IPS-NIHi7 (cell line): ENCODE results near the gene BIRC7.

Experiments
- DNase-seq: peaks from one replicate; pipeline ENCODE4 v3.0.0; 2012; ENCODE audit warnings: mixed read lengths; ENCODE audit errors: extremely low spot score

Gene BIRC7

DNA sequence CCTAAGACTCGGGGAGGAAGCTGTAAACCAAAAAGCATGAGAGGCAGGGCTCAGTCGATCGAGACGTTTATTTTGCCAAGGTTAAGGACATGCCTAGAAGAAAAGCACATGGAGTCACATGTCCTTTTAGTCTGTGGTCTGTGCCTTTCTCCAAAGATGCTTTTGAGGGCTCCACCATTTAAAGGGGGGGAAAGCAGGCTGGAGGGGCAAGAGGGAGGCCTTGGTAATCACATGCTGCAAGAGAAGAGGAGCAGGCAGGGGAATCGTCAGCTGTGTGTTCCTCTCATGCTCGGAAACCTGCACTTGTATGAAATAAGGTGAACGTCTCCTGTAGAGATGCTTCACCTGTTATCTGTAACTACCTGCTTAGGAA lies 10.6 kb upstream of the BIRC7 start:
- DNase-seq, result no peak

DNA sequence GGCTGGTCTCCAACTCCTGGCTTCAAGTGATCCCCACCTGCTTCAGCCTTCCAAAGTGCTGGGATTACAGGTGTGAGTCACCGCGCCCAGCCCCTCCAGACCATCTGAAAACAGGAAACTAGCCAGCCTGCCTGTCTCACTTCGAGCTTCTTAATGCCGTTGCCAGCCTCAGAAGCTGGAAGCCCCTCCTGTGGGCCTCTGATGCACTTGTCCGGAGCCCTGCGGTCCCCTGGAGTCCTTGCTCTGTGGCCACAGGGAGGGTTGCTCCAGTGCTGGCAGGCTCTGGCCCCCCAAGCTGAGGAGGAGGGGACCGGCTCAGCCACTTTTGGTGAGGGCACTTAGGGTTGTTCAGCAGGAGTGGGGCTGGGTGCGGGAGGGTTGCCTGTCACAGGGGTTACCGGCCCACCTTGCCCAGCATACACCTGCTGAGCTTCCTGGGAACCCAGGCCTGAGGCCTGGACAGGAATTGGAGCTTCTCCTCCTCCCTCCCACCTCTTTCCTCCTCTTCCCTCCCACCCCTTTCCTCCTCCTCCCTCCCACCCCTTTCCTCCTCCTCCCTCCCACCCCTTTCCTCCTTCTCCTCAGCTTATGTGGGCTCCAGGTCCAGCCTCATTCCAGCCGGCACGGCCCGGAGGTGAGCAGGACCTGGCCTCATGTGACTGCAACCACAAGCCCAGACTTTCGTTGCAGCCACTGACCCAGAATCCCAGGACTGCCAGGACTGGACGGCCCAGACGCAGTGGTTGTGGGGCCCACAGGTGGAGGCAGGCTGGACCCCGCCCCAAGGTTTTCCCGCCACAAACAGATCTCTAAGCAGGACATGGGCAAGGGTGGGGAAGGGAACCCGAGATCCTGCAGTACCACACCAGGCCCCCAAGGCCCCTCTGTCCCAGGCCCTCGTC lies 9.4 kb upstream of the BIRC7 start:
- no peak for DNase-seq

DNA sequence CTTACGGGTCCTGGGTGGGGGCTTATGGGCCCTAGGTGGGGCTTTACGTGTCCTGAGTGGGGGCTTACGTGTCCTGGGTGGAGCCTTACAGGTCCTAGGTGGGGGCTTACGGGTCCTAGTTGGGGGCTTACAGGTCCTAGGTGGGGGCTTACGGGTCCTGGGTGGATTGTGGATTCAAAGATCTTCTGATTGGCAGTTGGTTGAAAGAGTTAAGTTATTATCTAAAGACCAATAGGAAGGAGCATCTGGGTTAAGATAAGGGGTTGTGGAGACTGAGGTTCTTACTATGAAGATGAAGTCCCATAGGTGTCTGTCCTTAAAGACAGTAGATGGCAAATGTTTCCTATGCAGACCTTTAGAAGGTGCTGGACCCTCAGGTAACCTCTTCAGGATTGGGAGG lies 8.4 kb upstream of the BIRC7 start:
- DNase-seq, result no peak

- no peak for DNase-seq
Measured at GRCh38 chr20:63228806-63229205, 6.9 kb upstream of the BIRC7 start.

GRCh38 chr20:63230800-63231268 lies 4.9 kb upstream of the BIRC7 start:
- DNase-seq, result peak; percentile 79

GRCh38 chr20:63232235-63233060 lies 3.3 kb upstream of the BIRC7 start:
- no peak for DNase-seq

- DNase-seq, result no peak
Measured at GRCh38 chr20:63233061-63233344, 2.7 kb upstream of the BIRC7 start.

GRCh38 chr20:63233924-63234323 lies 1.8 kb upstream of the BIRC7 start:
- DNase-seq, result no peak

DNA sequence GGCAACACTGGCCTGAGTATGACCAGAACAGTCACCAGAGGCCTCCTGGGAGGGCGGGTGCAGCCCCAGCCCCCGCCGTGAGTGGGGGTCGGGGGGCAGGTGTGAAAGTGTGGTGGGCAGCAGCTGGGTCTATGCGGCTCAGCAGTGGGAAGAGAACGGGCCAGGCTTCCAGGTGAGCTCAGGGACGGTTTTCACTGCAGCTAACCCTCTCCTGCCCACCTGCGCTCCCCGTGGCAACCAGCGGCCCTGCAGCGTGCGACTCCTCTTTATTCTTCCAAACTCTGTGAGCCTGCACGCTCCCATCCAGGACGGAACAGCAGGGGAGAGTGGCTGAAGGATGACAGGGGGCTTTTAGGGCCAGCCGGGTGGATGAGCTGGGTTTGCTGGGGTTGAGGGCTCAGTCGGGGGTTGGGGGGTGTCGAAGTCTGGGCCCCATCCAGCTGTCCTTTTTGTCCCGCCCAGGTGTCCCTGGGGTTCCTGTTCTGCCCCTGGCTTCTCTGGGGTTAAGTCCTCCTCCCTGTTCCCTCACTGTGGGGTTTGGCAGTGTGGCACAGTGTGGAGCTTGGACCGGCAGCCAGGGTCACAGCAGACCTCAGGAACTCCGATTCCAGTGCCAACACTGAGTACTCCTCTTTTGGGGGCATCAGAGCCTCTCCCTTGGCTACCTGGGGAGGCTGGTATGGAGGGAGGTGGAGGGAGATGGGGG lies 859 bp upstream of the BIRC7 start:
- DNase-seq, result peak; percentile 76

DNA sequence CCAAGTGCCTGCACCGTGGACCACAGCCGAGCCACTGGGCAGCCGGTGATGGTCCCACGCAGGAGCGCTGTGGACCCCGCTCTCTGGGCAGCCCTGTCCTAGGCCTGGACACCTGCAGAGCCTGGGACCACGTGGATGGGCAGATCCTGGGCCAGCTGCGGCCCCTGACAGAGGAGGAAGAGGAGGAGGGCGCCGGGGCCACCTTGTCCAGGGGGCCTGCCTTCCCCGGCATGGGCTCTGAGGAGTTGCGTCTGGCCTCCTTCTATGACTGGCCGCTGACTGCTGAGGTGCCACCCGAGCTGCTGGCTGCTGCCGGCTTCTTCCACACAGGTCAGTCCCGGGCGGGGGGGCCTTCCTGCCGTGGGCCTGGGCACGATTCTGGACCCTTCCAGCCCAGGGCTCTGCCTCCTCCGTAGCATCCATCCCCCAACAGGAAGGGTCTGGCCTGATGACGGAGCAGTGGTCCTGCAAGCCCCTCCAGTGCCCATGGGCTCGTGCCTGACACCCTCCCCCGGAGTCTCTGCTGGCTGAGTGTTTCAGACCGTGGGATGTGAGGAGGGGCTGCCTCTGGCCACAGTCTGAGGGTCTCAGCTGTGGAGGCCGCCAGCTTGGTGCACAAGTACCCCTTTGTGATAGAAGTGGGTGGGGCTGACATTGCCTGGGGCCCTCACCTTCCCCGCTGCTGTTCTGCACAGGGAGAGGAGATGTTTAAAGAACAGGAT lies 572 bp downstream of the BIRC7 start:
- DNase-seq, result no peak

- no peak for DNase-seq
Measured at GRCh38 chr20:63238031-63238430, 2.3 kb downstream of the BIRC7 start.

DNA sequence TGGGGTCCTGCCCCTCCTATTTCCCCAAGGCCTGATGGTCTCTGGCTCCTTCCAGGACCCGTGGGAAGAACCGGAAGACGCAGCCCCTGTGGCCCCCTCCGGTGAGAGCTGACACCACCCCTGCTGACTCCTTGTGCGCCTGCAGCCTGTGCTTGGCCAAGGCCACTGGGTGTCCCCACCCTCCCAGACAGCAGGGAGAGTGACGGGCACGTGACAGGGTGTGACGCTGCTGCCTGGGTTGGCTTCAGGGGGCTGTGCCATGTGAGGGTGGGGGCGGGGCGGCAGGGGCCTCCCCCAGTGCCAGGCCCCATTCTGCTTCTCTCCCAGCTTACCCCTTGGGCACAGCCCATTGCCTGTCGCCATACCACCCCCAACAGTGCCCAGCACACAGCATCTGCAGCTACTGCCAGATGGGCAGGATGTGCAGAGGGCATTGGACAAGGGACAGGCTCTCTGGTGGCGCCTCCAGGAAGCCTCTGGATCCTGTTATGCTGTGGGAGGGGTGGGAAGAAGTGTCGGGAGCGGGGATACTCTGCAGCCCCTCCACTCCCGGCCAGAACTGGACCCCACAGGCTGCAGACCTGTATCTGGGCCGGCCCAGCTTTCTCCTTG lies 2.9 kb downstream of the BIRC7 start:
- no peak for DNase-seq

DNA sequence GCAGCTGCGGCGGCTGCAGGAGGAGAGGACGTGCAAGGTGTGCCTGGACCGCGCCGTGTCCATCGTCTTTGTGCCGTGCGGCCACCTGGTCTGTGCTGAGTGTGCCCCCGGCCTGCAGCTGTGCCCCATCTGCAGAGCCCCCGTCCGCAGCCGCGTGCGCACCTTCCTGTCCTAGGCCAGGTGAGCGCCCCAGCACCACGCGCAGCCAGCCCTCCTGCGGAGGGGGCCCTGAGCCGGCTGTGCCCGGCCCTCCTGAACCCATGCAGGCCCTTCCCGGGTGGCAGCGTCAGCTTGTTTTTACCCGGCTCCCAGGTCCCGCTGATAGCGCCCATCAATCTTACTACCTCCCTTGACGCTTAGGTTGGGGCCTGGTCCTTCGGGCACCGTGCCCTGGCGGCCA lies 3.7 kb downstream of the BIRC7 start:
- DNase-seq, result no peak

DNA sequence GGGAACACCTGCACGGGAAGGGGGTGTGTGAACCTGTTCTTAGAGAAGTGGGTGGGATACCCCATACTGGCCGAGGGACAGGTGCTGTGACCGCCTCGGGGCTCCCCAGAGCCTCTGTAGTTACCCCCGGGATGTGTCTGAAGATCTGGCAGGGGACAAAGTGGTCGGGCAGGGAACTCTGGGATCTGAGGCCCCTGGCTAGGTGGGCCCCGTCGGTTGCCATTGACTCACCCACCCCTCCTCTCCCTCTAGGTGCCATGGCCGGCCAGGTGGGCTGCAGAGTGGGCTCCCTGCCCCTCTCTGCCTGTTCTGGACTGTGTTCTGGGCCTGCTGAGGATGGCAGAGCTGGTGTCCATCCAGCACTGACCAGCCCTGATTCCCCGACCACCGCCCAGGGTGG lies 4.3 kb downstream of the BIRC7 start:
- DNase-seq, result no peak

GRCh38 chr20:63241272-63241671 lies 5.6 kb downstream of the BIRC7 start:
- DNase-seq, result no peak

DNA sequence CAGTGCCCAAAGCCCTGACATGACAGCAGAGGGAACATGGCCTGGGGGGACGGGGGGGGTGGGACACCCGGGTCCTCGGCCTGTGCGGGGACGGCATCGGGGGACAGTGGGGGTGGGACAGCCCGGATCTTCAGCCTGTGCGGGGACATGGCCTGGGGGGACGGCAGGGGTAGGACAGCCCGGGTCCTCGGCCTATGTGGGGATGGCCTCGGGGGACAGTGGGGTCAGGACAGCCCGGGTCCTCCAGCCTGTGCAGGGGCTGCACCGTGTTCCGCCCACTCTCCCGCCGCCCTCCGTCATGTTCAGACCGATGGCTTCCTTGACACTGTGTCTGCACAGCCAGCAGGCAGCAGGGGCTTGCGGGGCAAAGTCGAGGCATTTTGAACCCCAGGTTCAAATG lies 7.0 kb downstream of the BIRC7 start:
- DNase-seq, result no peak

DNA sequence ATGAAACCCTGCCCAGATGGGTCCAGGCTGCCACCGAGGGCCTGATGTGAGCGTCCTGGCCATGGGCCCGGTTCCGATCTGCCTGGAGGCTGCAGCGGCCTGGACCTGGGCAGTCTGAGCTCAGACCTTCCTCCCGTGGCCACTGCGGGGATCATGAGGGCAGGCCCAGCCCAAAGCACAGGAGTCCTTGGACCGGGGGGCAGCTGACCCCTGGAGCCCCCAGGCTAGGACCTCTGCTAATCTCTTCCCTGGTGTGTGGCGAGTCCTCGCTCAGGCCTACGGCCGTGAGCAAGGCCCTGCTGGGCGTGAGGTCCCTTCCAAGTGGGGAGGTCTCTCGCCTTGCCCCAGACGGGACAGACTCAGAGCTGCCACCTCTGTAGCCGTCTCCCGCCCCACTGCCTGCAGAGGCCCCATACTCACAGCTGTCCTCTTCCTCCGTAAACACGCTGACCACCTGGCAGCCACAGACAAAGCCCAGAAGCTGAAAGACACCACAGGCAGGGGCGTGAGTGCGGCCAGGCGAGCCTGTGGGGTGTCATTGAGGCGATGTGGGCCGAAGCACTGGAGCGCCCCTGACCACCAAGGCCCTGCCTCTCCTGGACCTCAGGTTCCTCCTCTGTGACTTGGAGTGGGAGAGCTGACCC lies 8.0 kb downstream of the BIRC7 start:
- no peak for DNase-seq

DNA sequence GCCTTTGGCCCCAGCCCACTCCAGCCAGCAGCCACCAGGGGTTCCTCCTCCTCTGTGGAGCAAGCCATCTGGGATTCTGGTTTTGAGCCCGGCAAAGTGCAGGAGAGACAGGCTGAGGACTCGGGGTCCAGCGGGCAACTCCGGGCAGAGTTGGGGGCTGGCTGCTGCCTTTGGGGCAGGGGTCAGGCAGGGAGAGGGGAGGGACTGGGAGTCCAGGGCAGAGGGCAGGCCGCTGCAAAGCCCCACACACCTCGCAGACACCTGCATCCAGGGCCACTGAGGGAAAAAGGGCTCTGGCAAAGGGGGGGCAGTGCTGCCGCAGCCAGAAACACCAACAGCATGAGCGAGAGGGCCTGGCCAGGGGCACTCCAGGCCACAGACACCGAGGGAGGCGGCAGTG lies 8.8 kb downstream of the BIRC7 start:
- no peak for DNase-seq

DNA sequence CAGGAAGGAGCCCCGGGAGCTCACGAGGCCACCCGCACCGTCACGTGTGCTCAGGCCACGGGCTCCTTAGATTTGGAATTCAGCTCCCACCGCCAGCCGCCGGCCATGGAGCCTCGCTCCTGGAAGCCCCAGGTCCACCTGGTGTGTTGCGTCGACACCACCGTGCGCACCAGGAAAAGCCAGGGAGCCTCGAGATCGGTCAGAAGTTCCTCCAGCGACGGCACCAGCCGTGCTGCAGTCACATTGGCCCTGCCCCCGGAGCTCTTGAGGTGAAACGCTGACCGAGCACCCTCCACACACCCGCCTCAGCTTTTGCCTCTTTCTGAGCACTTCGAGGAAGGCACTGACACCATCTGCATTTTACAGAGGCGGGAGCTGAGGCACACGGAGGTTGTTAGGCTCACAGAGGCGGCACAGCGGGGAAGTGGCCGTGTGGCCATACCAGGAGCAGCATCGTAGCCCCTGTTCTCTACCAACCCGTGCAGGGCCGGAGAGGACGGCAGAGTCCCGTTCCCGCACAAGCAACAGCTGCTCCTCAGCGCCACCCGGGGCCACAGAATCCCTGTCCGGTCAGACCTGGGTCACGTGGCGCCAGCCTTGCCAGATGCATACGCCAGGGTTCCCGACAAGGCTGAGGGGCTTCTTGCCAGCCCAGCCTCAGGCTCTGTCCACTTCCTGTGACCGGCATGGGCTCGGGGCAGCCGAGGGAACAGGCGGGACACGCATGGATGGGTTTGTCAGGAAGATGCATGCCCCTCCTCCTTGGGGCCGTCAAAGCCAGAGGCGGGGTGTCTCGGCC lies 11.0 kb downstream of the BIRC7 start:
- peak; percentile 49 for DNase-seq

DNA sequence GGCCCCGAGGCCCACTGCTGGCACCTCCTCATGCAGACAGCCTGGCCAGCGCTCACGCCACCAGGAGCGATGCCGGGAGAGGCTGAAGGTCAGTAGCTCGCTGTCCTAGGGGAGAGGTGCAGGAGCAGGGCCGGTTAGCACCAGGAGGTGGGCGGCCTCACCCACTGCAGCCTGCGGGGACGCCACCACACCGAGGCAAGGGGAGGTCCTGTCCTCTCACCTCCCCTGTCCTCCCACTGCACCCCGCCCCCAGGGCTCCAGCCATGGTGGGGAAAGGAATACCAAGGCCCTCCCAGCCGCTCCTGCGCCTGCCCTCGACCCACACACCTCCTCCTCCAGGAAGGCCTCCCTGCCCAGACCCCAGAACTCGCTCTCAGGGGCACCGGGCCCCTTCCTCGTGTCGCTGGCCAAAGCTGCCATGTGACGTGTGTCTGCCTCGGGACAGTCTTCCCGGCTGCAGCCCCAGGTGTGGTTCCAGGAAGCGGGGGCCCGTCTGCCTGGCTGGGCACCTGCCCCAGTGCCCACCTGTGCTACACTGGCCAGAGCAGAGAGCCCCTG lies 12.0 kb downstream of the BIRC7 start:
- DNase-seq, result no peak
